KOPT-K1 (cell line): ENCODE results near the gene LAMA1.

Experiments
- H3K27ac ChIP-seq: fragments of 200-600 bp; sonication (generic); 2 replicates; pipeline ENCODE4 v1.5.1; 2016; ENCODE audit warnings: antibody characterized with exemption, mild to moderate bottlenecking, low read depth, low read length; ENCODE audit not compliant: poor library complexity, severe bottlenecking
- H3K36me3 ChIP-seq: fragments of 200-600 bp; sonication (generic); 2 replicates; pipeline ENCODE4 v1.5.1; 2017; ENCODE audit warnings: antibody characterized with exemption, mild to moderate bottlenecking, low read length, moderate library complexity; ENCODE audit not compliant: insufficient read depth
- H3K9me3 ChIP-seq: fragments of 200-600 bp; sonication (generic); 2 replicates; pipeline ENCODE4 v1.5.1; 2017; ENCODE audit warnings: antibody characterized with exemption, low read length, mild to moderate bottlenecking; ENCODE audit not compliant: insufficient read depth, poor library complexity, severe bottlenecking

LAMA1 gene

DNA sequence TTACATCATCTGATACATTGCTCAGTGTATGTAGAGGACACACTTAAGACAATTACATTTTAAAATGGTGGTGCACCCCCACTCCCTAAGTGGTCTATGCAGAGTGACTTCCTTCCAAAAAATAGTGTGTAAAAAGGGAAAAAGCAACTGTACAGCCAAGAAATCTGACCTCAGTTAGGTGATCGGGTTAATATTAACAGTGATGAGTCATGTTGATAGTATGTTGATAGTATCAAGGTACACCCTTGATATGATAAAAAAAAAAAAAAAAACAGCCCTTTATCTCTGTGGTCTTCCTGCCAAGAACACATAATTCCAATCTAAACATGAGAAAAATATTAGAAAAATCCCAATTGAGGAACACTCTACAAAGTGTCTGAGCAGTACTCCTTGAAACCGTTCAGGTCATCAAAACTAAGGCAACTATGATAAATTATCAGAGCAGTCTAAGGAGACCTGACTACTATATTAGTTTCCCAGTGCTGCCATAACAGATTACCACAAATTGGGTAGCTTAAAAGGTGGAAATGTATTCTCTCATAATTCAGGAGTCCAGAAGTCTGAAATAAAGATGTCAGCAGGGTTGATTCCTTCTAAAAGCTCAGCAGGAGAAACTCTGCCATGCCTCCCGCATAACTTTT, 216.2 kb downstream of the LAMA1 start:
- H3K27ac ChIP-seq: no peak overlapping the region
- no peaks in the 10 kb centered on the region for H3K36me3 ChIP-seq
- no peaks in the 10 kb centered on the region for H3K9me3 ChIP-seq

- Histone ChIP-seq H3K9me3 (no peaks in the 10 kb centered on the region), H3K36me3 (no peaks in the 10 kb centered on the region), H3K27ac (no peak overlapping the region)
Measured at GRCh38 chr18:6891788-6892187, 225.8 kb downstream of the LAMA1 start.
